ENCODE measurements around the gene RBM26.

DNA sequence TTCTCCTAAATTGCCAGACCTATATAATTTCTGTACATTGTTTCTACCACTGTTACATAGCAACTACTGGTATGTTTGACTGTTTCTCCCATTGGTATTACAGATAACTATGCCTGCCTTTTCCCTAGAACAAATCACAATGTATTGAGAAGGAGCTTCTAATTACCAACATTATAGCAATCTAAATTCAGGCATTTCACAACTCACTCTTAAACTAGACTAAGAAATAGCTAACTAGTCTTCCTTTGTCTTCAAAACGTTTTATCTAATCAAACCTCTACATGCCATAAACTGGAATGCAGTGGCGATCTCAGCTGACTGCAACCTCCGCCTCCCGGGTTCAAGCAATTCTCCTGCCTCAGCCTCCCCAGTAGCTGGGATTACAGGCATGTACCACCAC lies 18.2 kb downstream of the RBM26 start:
- TF ChIP-seq CTCF (IDR thresholded peaks at IDR 0.05; ENCODE audit: poor library complexity) (no peak), EZH2 (IDR thresholded peaks at IDR 0.05; ENCODE audit: borderline replicate concordance) (no peak)
